ENCODE data around the gene MAP3K15. TPM values are rescaled to one million over a fixed set of nuclear protein-coding genes. Genes with fewer than 3 reads are reported as not detected.

The MAP3K15 gene
- total RNA-seq, 4 donors from 2014 or later: 0.14 to 0.16 TPM; not detected in 2

DNA sequence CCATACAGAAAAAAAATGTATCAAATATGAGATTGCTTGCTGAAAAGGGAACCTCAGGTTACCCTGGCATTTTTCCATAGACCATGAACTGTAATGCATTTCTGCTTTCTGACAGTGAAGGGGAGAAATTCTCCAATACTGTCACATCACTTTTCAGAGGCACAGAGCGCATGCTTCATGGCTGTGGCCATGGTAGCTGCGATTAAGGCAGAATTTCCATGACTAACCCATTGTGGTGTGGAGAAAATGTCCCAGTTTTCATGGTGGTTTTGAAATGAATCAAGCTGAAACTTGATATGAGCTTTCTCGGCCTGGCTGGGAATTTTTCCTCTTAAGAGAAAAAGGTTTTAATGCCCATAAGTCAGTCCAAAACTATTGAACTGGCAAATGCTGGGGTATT is 39.5 kb upstream of the MAP3K15 start:
- Histone ChIP-seq H3K36me3 (no peaks in the 10 kb centered on the region), H3K4me1 (no peaks in the 10 kb centered on the region), H3K4me3 (no peak overlapping the region), H3K9me3 (no peaks in the 10 kb centered on the region), H3K27me3 (no peaks in the 10 kb centered on the region), H3K27ac (no peak overlapping the region)
- in situ Hi-C loops (cut with MboI; ENCODE audit: low pct_ligation_motif_present in 1 of 4, low pct_unique_long_range_greater_than_20kb in 1 of 4, low sequenced_read_pairs in 3 of 4): no loop called here
- 81 to 100% methylated on average over 1 to 3 of the region's 3 CpGs for WGBS, 2 donors (ENCODE audit: low coverage in 1 of 2)
- TF ChIP-seq EP300 (IDR thresholded peaks at IDR 0.05; ENCODE audit: low read depth) (no peak), POLR2A (IDR thresholded peaks at IDR 0.05) (no peak), POLR2AphosphoS5 (IDR thresholded peaks at IDR 0.05) (no peak)
- TF ChIP-seq, protein P1, sequence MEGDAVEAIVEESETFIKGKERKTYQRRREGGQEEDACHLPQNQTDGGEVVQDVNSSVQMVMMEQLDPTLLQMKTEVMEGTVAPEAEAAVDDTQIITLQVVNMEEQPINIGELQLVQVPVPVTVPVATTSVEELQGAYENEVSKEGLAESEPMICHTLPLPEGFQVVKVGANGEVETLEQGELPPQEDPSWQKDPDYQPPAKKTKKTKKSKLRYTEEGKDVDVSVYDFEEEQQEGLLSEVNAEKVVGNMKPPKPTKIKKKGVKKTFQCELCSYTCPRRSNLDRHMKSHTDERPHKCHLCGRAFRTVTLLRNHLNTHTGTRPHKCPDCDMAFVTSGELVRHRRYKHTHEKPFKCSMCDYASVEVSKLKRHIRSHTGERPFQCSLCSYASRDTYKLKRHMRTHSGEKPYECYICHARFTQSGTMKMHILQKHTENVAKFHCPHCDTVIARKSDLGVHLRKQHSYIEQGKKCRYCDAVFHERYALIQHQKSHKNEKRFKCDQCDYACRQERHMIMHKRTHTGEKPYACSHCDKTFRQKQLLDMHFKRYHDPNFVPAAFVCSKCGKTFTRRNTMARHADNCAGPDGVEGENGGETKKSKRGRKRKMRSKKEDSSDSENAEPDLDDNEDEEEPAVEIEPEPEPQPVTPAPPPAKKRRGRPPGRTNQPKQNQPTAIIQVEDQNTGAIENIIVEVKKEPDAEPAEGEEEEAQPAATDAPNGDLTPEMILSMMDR (IDR thresholded peaks at IDR 0.05): no peak
- intact Hi-C loops (cut with DNase I; ENCODE audit: low total_unique reads): loop anchor here (1.0 kb wide), 1 partner anchor 33 kb away; no protein-coding TSS in a partner anchor
- DNase-seq: no peak

DNA sequence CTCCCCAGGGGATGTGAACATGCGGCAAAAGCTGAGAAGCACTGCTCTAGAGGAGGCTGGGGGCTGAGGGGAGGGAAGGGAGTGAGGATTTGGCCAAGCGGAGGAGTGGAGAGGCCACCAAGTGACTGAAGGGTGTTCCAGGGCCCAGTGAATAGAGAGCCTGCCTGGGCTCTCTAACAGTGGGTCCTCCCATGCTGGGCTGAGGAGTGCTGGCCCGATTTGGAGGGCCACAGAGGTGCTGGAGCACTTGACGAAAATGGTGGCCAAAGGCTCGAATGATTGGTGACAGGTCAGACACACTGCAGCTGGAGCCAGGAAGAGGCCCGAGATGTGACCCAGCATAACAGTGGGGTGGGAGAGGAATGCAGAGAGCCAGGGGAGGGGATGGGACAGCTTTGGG is 37.5 kb upstream of the MAP3K15 start:
- 87% methylated on average over 6 of the region's 6 CpGs; no CpG with 5 or more reads in 1 of the 2 donors for WGBS, 2 donors (ENCODE audit: low coverage in 1 of 2)

DNA sequence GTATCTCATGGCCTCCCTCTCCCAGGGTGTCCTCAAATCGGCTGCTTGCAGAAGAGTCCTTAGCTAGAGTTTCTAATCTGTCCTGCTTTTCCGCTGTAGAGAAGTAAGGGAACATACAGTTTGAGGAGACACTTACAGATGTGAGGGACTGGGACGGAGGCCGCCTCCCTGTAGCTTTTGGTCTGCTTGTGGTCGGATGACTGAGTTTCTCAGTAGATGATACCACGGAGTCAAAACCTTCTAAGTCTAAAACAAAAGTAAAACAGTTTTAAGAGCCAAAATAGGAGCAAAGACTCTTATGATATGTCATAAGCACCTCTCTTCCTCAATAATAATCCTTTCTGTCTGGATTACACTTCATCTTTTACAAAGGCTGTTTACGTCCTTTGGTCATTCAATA is 34.5 kb upstream of the MAP3K15 start:
- Histone ChIP-seq H3K9me3 (no peaks in the 10 kb centered on the region), H3K27me3 (no peaks in the 10 kb centered on the region), H3K36me3 (no peaks in the 10 kb centered on the region), H3K4me1 (no peaks in the 10 kb centered on the region), H3K4me3 (no peak overlapping the region), H3K27ac (no peak overlapping the region)
- intact Hi-C loops (cut with DNase I; ENCODE audit: low total_unique reads): loop anchor here (10.0 kb wide), 1 partner anchor 335 kb away; the partner anchor contains the start of gene SH3KBP1
- 79 to 100% methylated on average over 1 to 7 of the region's 7 CpGs for WGBS, 2 donors (ENCODE audit: low coverage in 1 of 2)
- DNase-seq: no peak
- TF ChIP-seq POLR2A (IDR thresholded peaks at IDR 0.05) (no peak), POLR2AphosphoS5 (IDR thresholded peaks at IDR 0.05) (no peak), EP300 (IDR thresholded peaks at IDR 0.05; ENCODE audit: low read depth) (no peak)
- in situ Hi-C loops (cut with MboI; ENCODE audit: low pct_ligation_motif_present in 1 of 4, low pct_unique_long_range_greater_than_20kb in 1 of 4, low sequenced_read_pairs in 3 of 4): loop anchor here in 2 of 4 donors (25.0 kb wide), 1 partner anchor 163 kb away; no protein-coding TSS in a partner anchor

More for the DNA sequence above, 37.5 kb upstream of the MAP3K15 start:
- H3K36me3 ChIP-seq: no peaks in the 10 kb centered on the region
- no peak overlapping the region for H3K27ac ChIP-seq
- in situ Hi-C loops (cut with MboI; ENCODE audit: low pct_ligation_motif_present in 1 of 4, low pct_unique_long_range_greater_than_20kb in 1 of 4, low sequenced_read_pairs in 3 of 4): no loop called here
- intact Hi-C loops (cut with DNase I; ENCODE audit: low total_unique reads): no loop called here
- H3K27me3 ChIP-seq: no peaks in the 10 kb centered on the region
- DNase-seq: no peak
- H3K4me3 ChIP-seq: no peak overlapping the region
- TF ChIP-seq, protein P1 (IDR thresholded peaks at IDR 0.05): no peak
- TF ChIP-seq EP300 (IDR thresholded peaks at IDR 0.05; ENCODE audit: low read depth) (no peak), POLR2A (IDR thresholded peaks at IDR 0.05) (no peak), POLR2AphosphoS5 (IDR thresholded peaks at IDR 0.05) (no peak)
- no peaks in the 10 kb centered on the region for H3K4me1 ChIP-seq
- no peaks in the 10 kb centered on the region for H3K9me3 ChIP-seq

DNA sequence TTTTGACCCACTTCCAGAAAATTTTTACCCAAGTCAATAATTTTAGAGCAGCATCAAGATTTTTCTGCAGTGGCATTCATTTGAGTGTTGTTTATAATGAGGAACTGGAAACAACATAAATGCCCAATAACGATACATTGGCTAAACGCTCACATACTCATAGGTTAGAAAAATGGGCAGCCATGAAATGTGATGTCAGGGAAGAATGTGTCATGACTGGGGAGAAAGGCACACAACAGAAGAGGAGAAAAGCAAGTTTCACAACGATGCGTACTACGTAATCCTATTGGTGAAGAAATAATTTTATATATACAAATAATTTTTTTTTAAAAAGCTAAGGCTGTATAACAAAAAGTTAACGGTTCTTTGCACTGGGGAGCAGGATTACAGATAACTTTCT is 33.6 kb upstream of the MAP3K15 start:
- no peaks in the 10 kb centered on the region for H3K36me3 ChIP-seq

More for the DNA sequence above, 33.6 kb upstream of the MAP3K15 start:
- no peak for DNase-seq
- H3K27ac ChIP-seq: no peak overlapping the region
- no peaks in the 10 kb centered on the region for H3K27me3 ChIP-seq
- H3K4me3 ChIP-seq: no peak overlapping the region
- H3K4me1 ChIP-seq: no peaks in the 10 kb centered on the region
- H3K9me3 ChIP-seq: no peaks in the 10 kb centered on the region
- 88 to 100% methylated on average over 1 to 6 of the region's 6 CpGs for WGBS, 2 donors (ENCODE audit: low coverage in 1 of 2)
- in situ Hi-C loops (cut with MboI; ENCODE audit: low pct_ligation_motif_present in 1 of 4, low pct_unique_long_range_greater_than_20kb in 1 of 4, low sequenced_read_pairs in 3 of 4) (loop anchor here in 2 of 4 donors (25.0 kb wide), 1 partner anchor 162 kb away; no protein-coding TSS in a partner anchor), intact Hi-C loops (cut with DNase I; ENCODE audit: low total_unique reads) (loop anchor here (10.0 kb wide), 1 partner anchor 336 kb away; the partner anchor contains the start of gene SH3KBP1)
- no peak for TF ChIP-seq EP300 (IDR thresholded peaks at IDR 0.05; ENCODE audit: low read depth)
- no peak for TF ChIP-seq POLR2A (IDR thresholded peaks at IDR 0.05)
- no peak for TF ChIP-seq POLR2AphosphoS5 (IDR thresholded peaks at IDR 0.05)
- TF ChIP-seq, protein P1 (IDR thresholded peaks at IDR 0.05): no peak
